ENCODE results near the gene ADGRB2.

The ADGRB2 gene

DNA sequence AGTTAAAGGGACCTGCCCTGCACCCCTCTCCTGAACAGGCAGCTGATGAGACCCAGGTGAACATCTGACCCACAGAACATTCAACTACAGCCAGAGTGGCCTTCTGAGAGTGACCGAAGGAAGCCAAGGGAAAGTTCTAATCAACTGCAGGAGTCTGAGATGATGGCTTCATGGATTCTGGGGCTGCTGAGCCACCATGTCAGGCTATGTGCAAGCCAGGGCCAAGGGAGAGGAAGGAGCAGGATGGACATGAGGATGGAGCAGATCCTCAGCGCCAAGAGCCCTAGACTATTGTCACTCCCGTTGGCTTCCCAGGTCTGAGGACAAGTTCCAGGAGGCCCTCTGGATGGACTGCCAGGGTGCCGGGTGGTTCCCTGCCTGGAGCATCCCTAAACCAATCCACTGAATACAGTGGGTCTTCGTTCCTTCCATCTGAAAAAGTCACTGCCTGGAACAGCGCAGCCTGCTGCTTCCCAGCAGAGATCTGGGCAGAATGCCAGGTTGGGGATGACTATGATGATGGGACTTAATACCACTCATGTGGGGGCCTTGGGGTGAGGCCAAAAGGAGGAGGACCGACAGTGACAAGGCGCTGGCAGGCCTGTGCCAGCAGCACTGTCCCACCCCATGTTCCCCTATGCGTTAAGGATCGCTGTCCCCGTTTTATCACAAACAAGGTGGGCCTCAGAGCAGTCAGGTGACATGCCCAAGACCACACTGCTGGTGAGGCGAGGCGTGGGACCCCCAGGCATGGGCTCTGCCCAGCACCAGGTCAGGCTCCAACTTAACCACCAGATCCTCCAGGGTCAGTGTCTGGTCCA is 31.9 kb upstream of the ADGRB2 start:
- DNase-seq: no peak

DNA sequence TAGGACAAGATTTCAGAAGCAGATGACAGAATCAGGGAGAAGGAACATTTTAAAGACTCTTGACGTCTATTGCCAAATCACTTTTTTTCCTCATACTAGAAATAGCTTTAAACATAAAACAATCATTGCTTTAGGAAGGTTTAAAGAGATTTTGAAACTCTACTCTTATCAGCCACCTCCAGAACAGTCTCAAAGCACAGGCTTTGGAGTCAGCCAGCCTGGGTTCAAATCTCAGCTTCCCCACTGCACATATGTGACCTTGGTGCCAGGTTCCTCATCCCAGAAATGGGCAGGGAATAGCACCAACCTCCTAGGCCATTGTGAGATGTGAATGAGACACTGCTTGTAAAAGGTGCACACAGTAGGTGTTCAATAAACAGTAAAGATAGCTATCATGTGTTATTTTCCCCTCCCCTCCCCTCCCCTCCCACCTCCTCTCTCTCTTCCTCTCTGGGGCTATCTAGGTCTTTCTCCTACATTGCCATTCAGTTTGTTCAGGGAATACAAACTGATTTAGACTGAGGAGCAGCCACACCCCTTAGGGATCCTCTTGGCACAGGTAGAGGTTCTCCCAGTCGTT is 31.0 kb upstream of the ADGRB2 start:
- DNase-seq: no peak

DNA sequence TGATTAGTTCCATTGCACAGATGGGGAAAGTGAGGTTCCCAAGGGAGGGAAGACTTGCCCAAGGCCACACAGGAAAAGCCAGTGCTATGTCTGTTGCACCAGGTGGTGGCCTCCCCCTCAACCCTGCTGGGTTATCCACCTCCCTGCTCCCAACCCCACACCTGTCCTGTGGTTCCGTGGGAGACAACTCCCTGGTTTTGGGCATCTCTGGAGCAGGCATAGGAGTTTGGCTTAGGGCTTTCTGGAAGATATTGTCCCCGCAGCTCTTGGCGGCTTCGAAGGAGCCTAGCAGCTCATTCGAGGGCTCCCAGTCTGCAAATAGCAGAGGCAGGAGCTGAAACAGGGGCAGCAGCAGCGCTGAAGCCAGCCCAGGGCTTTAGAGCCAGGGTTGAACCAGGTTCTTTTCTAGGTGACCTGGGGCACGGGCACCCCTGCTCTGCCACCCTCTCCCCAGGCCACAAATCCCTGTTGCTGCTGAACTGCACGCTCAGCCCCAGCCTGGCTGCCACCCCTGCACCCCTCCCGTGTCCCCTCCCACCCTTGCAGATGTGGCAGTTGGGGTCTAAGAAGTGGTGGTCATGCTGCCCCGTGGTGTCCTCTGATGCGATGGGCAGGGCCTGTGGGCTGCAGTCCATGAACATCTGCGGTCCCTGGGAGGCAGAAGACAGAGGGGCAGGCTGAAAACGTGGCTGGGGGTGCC is 29.6 kb upstream of the ADGRB2 start:
- no peak for DNase-seq

DNA sequence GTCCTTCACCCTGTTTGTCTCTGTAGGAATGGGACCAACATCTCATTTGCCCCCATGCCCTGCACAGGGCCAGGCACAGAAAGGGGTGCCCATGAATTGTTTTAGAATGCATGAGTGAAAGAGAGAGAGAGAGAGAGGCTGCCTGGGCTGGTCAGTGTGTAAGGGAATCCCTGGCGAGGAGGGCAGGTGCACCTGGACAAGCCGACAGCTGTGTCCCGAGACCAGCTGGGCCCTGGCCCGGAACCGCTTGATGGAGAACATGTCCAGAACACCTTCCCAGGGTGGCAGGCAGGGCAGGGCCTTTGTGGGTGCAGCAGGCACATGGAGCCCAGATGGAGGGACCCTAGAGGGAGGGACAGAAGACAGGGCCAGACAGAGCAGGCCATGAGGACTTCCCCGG is 28.9 kb upstream of the ADGRB2 start:
- DNase-seq: no peak

DNA sequence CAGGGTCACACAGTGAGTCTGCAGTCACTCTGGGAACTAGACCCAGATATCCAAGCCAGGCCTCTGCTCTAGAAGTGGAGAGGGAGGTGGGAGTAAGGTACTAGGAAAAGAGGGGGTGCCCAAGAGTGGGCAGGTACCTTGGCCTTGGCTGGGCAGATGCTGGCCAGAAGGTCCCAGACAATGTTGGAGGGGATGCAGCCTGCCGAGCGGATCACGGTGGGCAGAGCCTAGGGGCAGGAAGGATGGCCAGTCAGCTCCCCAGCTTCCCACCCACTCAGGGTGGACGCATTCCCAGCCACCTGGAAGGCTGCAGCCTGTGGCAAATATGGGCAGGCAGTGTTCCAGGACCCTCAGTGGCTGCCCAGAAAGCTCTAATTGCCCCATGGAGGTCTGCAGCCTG is 28.4 kb upstream of the ADGRB2 start:
- no peak for DNase-seq

DNA sequence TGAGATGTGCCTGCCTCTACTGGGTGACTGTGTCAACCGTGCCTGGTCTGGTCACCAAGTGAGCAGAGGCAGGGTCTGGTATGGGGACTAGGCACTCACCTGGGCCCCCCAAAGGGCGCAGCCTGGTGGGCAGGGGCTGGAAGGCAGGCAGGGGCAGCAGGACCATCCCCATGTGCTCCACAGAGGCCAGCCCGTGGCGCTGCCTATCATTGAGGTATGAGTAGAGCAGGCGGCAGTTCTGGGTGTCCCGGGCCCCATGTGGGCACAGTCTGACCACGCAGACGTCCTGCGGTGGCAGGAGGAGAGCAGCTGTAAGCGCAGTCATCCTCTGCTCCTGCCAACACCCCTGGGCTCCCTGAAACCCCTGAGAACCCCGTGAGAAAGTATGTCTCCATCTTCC is 28.0 kb upstream of the ADGRB2 start:
- no peak for DNase-seq

DNA sequence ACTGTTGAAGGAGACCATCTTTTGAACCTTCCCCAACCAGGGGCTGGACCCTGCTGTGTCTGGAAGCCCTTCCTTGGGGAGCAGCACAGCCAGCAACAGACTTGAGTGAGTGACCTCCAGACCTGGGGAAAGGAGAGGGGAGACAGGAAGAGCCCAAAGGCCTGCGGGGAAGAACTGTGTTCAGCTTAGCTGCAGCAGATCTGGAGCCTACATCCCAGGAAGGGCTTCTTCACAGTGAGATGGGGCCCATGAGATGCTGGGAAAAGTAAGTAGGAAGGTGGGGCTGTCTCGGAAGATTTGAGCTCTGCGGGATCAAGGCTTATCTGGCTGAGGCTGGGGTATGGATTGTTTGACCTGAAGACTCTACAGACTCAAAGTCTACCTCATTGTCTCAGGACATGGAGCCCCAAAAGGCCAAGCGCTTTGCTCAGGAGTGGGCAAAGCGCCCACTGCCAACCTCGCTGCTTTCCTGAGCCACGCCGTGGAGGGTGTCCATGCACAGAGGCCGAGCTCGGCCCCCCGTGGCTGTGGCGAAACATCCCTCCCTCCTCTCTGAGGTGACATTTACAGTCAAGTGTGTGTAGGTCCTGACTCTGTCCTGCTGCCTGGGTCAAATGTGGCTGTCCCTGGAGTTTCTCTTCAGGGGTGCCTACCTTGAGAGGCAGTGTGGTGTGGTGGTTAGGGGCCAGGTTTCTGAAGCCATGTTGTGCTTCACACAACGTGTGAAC is 27.2 kb upstream of the ADGRB2 start:
- no peak for DNase-seq

DNA sequence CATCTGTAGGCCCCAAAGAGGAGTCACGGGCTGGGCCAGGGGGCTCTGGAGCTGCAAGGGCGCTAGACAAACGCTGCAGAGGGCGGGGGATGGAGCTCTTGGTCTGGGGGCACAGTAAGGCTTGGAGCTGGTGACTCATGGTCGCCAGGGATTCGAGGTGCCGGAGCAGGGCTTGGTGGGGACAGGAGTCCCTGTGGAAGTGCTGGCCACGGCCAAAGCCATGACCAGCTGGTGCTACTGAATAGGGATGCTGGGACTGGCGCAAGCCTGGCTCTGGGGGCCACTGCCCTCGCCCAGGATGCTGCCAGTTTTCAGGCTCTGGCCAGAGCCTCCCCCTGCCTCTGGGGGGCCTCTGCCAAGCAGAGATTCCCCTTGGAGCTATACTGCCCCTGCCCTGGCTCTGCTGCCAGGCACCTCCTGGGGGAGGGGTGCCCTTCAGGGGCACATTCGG is 26.5 kb upstream of the ADGRB2 start:
- DNase-seq: no peak

DNA sequence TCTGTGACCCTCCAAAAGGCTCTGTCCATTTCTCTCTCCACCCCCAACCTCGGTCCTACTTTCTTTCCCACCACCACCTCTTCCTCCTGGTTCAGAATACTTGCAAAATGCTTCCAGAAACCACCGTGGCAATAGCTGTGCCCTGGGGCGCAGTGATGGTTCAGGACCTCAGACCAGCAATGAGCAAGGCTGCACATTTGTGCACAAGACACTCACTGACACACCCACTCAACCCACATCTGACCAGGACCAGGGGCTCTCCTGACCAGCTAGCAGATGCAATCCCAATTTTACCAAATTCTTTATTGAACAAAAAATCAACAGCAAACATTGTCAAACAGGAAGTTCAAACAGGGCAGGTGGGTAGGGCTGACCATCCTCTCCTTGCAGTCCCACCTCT is 26.0 kb upstream of the ADGRB2 start:
- DNase-seq: no peak

DNA sequence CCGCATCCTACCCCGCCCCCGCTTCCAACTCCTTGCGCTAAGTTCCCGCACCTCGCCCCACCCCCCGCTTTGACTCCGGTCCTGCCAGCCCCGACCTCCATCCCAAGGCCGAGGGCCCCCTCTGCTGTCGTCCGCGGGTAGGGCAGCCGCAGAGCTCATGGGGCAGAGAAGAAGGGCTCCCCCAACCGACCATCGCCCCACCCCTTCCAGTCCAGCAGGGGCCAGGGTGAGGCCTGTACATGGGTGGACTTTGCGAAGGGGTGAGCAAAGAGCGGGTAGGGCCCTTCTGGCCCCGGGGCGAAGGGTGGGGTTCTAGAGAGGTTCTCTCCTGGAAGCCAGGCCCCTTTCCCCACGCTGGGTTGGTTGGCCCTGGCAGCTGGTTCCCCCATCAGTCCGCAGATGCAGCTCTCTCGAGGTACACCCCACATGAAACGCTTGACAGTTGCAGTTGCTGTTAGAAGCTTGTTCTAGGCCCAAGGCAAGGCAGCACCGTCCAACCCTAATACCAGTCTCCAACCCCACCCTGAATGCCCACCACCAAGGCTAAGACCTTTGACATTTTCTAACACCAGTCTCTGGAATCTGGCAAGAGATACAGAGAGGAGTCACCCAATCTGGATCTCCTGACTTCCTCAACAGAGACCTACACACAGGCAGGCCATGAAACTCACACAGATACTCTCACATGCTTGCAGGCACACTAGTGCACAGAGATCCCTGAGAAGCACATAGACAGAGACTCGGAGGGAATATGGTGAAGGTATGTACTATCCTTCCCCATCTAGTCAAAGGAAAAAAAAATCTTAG is 25.3 kb upstream of the ADGRB2 start:
- peak; percentile 96 for DNase-seq

DNA sequence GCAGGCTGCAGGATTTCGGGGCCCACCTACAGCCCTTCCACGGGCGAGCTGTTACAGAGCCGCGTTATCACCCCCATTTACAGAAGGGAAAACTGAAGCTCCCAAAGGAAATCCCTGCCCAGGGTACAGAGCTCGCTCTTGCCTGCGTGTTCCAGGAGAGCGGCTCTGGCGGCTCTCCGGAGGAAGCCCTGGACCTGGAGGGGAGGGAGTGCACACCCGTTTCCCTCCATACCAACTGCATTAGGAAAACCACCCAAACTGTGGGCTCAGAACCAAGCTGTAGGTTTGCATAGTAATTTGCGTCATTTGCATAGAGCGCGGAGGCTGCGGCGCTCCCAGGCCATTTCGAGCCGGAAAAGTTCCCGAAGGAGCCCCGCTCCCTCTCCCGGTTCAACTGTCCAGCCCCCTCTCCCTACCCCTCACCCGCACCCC is 24.7 kb upstream of the ADGRB2 start:
- no peak for DNase-seq

DNA sequence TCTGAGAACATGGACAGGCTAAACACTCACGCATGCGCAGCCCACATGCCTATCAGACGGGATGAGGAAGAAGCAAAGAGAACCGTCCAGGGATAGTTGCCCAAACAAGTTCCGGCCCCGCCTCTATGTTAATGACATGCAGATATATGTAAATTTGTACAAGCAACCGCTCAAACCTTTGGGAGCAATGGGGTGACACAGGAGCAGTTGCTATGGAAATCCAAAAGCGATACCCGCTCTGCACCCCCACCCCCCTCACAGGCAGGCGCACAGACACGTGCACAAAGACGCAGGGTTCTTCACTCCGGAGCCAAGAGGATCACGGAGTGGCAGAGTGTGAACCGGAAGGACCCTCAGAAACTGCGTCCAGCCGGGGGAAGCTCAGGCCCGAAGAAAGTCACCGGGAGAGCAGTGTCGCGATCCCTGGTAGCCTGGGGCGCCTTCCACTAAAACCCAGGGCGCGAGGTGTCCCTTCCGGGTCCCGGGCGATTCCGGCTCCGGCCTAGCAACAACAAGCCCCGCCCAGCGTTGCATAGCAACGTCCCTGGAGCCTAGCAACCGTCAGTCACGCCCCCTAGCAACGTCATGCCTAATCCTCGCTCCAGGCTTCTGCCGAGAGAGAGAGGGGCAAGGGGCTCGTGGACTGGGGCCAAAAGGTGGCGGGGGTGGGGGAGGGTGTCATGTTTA is 24.1 kb upstream of the ADGRB2 start:
- DNase-seq: peak; percentile 94

DNA sequence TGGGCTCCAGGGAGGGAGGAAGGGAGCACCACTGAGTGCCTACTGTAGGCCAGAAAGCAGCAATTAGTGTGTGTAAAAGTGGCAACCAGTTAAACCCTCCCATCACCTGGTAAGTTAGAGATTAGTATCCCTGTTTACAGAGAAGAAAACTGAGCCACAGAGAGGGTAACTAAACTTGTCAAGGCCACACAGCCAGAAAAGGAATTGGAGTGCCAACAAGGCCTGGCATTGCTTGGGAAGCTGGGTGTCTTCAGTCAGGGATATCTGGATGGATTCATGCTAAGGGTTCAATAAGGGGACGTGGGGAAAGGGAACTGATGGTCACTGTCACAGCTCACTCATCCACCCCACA is 23.6 kb upstream of the ADGRB2 start:
- DNase-seq: no peak

DNA sequence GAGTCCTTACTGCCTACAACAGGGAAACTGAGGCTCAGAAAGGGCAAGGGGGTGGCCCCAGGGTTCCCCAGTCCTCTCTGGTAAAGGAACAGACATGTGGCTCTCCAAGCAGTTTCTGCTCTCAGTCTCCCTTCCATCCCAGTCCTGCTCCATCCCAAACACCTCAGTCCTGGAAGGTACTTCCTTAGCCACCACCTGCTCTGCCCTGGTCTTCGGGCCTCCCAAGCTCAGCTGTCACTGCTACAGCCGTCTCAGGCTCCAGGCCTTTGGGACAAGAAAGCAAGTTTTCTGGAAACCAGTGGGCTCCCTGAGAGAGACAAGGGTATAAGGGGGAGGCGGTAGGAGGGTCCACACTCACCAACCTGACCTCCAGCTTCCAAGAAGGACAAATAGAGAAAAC is 23.1 kb upstream of the ADGRB2 start:
- DNase-seq: no peak

DNA sequence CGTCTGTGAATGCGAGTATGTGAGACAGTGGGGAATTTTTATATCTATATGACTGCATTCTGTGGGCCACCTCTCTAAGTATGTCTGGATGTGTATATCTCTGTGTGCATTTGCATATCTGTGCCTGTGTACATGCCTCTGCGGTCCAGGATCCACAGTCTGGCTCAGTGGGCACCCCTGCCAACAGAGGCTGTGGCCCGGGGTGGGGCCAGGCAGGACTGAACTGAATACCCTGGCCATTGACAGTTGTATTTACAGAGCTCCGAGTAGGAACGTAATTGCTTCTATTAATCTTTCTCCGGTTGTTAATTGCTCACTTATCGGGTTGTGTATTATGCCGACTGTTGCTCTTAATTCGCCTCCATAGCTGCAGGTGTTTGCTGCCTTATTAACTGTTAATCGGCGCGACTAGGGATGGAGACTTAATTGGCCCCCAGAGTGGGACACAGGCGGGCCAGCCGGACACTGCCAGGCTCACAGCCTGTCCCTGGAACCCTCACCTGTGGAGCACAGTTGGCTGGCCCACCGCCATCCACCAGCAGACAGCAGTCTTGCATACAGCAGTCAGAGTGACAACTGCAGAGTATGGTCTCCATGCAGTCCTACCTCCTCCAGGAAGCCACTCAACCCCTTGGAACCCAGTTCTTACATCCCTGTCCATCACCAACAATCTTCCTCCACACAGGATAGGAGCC is 22.4 kb upstream of the ADGRB2 start:
- DNase-seq: no peak

DNA sequence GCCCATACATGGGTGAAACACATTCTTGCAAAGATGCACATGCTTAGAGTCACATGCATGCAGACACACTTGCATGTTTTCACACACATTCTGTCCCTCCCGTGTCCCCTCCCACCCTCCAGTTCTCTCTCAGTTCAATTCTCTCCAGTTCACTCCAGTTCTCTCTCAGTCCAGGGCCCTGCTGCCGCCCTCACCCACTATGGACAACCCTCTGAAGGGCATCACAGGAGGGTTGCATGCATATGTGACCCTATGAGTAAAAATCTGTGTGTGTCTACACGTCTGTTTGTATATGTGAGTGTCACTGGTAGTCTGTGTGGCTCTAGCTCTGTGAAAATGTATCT is 21.8 kb upstream of the ADGRB2 start:
- DNase-seq: no peak

DNA sequence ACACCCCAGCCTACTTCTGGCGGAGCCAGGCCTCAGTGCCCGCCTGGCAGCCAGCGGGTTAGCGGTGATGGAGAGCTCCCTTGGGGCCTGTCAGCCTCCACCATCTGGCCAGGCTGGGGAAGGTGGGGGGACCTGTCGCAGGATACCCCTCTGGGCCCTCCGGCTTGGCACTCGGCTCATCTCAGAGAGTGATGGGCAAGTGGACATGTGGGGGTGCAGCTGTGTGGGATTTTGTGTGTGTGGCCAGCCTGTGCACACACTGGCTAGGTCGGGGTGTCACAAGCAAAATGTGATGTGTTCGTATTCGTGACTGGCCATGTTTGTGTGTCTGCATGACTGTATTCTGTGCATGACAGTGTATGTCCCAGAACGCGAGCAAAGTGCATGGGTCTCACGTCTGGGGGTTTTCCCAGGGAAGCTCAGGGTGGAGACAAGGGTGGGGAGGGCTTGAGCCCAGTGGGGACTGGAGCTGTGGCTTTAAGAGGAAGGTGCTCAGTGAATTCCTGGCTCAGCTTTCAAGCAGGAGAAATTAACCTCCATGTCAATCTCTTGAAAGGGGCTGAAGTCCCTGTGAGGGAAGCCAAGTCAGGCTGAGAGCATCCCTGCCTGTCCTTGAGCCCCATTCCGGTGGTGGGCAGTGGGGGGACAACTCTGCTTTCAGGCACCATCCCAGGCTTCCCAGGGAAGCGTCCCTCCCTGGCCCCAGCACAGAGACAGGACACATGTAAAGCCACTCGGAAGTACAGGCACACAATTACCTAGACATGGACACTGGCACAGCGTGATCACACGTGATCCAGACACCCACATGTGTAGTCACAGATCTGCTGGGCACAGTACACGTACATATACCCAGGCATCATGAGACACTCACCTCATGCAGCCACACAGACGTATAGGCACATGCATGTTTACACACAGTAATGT is 21.1 kb upstream of the ADGRB2 start:
- peak; percentile 35 for DNase-seq

DNA sequence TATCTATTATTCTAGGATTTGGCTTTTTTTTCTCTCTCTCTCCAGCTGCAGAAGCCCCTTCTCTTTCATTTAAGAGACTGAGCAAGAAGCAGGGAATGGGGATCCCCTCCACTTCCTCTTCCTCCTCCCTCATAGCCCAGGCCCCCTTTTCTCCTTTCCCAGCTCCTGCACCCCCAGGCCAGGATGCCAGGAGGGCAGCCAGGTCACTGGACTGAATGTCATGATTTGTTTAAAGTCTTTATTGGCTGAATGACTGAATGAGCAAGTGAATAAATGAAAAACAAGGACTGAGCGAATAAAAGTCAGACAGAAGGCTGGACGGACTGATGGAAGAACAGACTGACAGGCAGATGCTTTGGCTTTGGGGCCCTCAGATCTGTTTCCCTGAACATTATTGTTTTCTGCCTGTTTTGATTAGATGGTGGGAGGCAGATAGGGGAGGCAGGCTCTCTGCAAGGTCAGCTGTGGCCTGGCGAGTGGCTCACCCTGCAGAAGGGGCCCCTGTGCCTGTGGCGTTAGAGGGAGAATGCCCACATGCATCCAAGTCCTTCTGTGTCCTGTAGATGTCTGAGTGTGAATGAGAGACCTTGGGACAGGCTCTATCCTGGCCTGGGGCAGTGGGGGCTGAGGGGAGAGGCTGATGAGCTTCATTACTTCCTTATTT is 20.3 kb upstream of the ADGRB2 start:
- DNase-seq: no peak

DNA sequence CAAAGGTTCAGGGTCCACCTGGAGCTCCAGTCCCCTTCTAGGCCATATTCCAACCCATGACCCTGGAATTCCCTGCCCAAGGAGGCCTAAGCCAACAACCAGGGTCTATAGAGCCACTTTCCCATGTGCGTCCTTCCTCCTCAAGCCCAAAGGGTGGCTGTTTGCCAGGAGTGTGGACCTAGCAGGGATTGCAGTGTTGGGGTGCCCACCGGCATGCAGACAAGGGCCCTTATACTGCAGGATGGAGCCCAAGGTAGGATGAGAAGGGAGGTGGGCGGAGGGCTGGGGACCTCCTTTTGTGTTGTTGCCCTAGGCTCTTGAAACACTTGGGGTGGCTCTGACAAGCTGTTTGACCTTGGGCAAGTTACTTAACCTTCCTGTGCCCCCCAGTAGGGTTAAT is 19.7 kb upstream of the ADGRB2 start:
- DNase-seq: peak; percentile 28
